GM12878 (cell line): Measurements from ENCODE around the gene HHIPL1. TPM values are rescaled to one million over a fixed set of nuclear protein-coding genes. Genes with fewer than 3 reads are reported as not detected.

Experiments
- BCL11A ChIP-seq: IDR thresholded peaks from 2 replicates; pipeline ENCODE4 v1.6.1; 2011; ENCODE audit warnings: low read depth, low read length
- ESRRA ChIP-seq: IDR thresholded peaks from 2 replicates; pipeline ENCODE4 v1.6.1; 2012; ENCODE audit warnings: mild to moderate bottlenecking, low read length, improper control_type of control experiment
- HDAC6 ChIP-seq: fragments of 200-600 bp; sonication (generic); IDR thresholded peaks from one replicate; pipeline ENCODE4 v1.8.0; 2017; ENCODE audit warnings: antibody characterized with exemption; ENCODE audit not compliant: unreplicated experiment
- IKZF2 ChIP-seq, 2 experiments: fragments of 450-650 bp; IDR thresholded peaks; 2 replicates each; pipeline ENCODE4 v1.6.1; 2017; ENCODE audit warnings: mild to moderate bottlenecking in 2 of 2, moderate library complexity in 2 of 2
- POLR2AphosphoS2 ChIP-seq: IDR thresholded peaks from 2 replicates; pipeline ENCODE4 v1.6.1; 2011; ENCODE audit warnings: low read depth, mild to moderate bottlenecking, low read length, improper control_type of control experiment, moderate library complexity
- RCOR1 ChIP-seq: conservative IDR thresholded peaks from 2 replicates; pipeline ENCODE4 v1.6.1; 2012; ENCODE audit warnings: low read depth, low read length, improper control_type of control experiment
- RUNX3 ChIP-seq: IDR thresholded peaks from 2 replicates; pipeline ENCODE4 v1.6.1; 2012; ENCODE audit warnings: low read length, inconsistent platforms
- SIN3A ChIP-seq: IDR thresholded peaks from 2 replicates; pipeline ENCODE4 v1.6.1; 2012; ENCODE audit warnings: low read depth, low read length, improper control_type of control experiment
- SRF ChIP-seq, 2 experiments: IDR thresholded peaks; 2 replicates each; pipeline ENCODE4 v1.6.1; 2011; ENCODE audit warnings: low read depth in 2 of 2, low read length in 2 of 2, mild to moderate bottlenecking in 1 of 2, moderate library complexity in 1 of 2
- polyA plus RNA-seq, 11 experiments: library from polyadenylated mRNA; depleted of rRNA in 4 of 11; unstranded in 6 of 11; stranded (reverse) in 5 of 11; fragments of >200 nt; fragmentation: Nextera tagmentation in 4 of 11; fragmentation: Illumina TruSeq in 1 of 11; extraction: Ambion mirVana in 4 of 11; extraction: Trizol in 1 of 11; gene quantifications; 1 replicate in 1 of 11; 2 replicates in 10 of 11; pipeline versions ENCODE4 v1.2.1 to v1.2.3, GENCODE V29; 2011 to 2016; ENCODE audit warnings: inconsistent platforms in 2 of 11, missing spikeins in 2 of 11, low read depth in 1 of 11
- total RNA-seq, 4 experiments: library from RNA; depleted of rRNA in 3 of 4; stranded (reverse); fragments of >200 nt in 3 of 4; fragmentation: Illumina TruSeq in 1 of 4; extraction: Trizol in 1 of 4; gene quantifications; 2 replicates each; pipeline versions ENCODE4 v1.2.1 to v1.2.3, GENCODE V29; 2013 to 2021
- TF ChIP-seq, protein P1 (sequence below): fragments of 450-650 bp; IDR thresholded peaks from 2 replicates; pipeline ENCODE4 v1.6.1; 2017; ENCODE audit warnings: mild to moderate bottlenecking, moderate library complexity
- TF ChIP-seq, protein P2 (sequence below): fragments of 450-650 bp; IDR thresholded peaks from 2 replicates; pipeline ENCODE4 v1.6.1; 2017; ENCODE audit warnings: low read depth, mild to moderate bottlenecking, moderate library complexity

Gene HHIPL1
- total and polyA plus RNA-seq, 10 of the 15 experiments (the other 5 are each of a cell fraction or from before 2014, with no cell fraction given), result 0.09 TPM; not detected in 9

DNA sequence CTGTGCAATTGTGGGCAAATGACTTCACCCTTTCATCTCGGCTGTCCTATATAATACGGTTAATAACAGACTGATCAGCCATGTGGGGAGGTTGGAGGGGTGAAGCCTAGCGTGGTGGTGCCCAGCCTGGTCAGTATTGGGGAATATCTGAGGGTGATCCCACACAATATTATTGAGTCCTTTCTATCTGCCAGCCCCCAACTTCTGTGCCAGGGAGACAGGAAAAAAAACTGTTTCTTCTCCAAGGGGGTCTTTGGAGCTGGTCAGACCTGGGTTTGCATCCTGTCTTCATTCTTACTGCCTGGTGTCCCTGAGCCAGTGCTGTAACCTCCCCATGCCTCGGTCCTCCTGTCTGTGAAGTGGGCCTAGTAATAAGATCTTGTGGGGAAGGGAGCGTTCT, 45.7 kb downstream of the HHIPL1 start (continued):
- TF ChIP-seq, protein P1, sequence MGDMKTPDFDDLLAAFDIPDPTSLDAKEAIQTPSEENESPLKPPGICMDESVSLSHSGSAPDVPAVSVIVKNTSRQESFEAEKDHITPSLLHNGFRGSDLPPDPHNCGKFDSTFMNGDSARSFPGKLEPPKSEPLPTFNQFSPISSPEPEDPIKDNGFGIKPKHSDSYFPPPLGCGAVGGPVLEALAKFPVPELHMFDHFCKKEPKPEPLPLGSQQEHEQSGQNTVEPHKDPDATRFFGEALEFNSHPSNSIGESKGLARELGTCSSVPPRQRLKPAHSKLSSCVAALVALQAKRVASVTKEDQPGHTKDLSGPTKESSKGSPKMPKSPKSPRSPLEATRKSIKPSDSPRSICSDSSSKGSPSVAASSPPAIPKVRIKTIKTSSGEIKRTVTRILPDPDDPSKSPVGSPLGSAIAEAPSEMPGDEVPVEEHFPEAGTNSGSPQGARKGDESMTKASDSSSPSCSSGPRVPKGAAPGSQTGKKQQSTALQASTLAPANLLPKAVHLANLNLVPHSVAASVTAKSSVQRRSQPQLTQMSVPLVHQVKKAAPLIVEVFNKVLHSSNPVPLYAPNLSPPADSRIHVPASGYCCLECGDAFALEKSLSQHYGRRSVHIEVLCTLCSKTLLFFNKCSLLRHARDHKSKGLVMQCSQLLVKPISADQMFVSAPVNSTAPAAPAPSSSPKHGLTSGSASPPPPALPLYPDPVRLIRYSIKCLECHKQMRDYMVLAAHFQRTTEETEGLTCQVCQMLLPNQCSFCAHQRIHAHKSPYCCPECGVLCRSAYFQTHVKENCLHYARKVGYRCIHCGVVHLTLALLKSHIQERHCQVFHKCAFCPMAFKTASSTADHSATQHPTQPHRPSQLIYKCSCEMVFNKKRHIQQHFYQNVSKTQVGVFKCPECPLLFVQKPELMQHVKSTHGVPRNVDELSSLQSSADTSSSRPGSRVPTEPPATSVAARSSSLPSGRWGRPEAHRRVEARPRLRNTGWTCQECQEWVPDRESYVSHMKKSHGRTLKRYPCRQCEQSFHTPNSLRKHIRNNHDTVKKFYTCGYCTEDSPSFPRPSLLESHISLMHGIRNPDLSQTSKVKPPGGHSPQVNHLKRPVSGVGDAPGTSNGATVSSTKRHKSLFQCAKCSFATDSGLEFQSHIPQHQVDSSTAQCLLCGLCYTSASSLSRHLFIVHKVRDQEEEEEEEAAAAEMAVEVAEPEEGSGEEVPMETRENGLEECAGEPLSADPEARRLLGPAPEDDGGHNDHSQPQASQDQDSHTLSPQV, result no peak
- TF ChIP-seq RUNX3 (no peak), IKZF2 (IDR thresholded peaks at IDR 0.05) (no peak), POLR2AphosphoS2 (no peak), HDAC6 (no peak), SIN3A (no peak), BCL11A (no peak), ESRRA (no peak), SRF (IDR thresholded peaks at IDR 0.05; ENCODE audit: low read depth in 2 of 2, low read length in 2 of 2) (no peak), RCOR1 (no peak)
- TF ChIP-seq, protein P2, sequence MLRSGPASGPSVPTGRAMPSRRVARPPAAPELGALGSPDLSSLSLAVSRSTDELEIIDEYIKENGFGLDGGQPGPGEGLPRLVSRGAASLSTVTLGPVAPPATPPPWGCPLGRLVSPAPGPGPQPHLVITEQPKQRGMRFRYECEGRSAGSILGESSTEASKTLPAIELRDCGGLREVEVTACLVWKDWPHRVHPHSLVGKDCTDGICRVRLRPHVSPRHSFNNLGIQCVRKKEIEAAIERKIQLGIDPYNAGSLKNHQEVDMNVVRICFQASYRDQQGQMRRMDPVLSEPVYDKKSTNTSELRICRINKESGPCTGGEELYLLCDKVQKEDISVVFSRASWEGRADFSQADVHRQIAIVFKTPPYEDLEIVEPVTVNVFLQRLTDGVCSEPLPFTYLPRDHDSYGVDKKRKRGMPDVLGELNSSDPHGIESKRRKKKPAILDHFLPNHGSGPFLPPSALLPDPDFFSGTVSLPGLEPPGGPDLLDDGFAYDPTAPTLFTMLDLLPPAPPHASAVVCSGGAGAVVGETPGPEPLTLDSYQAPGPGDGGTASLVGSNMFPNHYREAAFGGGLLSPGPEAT, result no peak
